Measurements from ENCODE around the gene KRT7.

The KRT7 gene

GRCh38 chr12:52216807-52217206 lies 16.2 kb upstream of the KRT7 start:
- H3K4me1 ChIP-seq (ENCODE audit: control insufficient read depth, low read length), result no peaks in the 10 kb centered on the region
- no peaks in the 10 kb centered on the region for H3K36me3 ChIP-seq (ENCODE audit: control insufficient read depth, low read length)
- H4K20me1 ChIP-seq (ENCODE audit: control insufficient read depth, insufficient read depth, low read depth, low read length), result peaks cover 3% of the 10 kb centered on the region; the same call in 1 of the 2 replicates
- H3K27me3 ChIP-seq (ENCODE audit: control insufficient read depth, low read length), result peaks cover 9% of the 10 kb centered on the region; the same call in 1 of the 2 replicates
- no peaks in the 10 kb centered on the region for H3K9me2 ChIP-seq (replicated peaks; ENCODE audit: control insufficient read depth, low read length)
- no peak overlapping the region for H3K27ac ChIP-seq (ENCODE audit: low read depth, low read length)
- H3K4me3 ChIP-seq (ENCODE audit: low read length), result no peak overlapping the region
- H3K4me2 ChIP-seq (ENCODE audit: low read length), result no peak overlapping the region
- H3F3A ChIP-seq (ENCODE audit: control insufficient read depth, insufficient read depth), result no peaks in the 10 kb centered on the region
- no peaks in the 10 kb centered on the region for H3K9me3 ChIP-seq (ENCODE audit: control insufficient read depth, insufficient read depth, low read length)
- no peak for TF ChIP-seq EZH2phosphoT487 (IDR thresholded peaks at IDR 0.05; ENCODE audit: borderline replicate concordance, low read length)
- TF ChIP-seq CTCF (IDR thresholded peaks at IDR 0.05; ENCODE audit: low read depth, low read length, poor library complexity, severe bottlenecking), result no peak
- H3K79me2 ChIP-seq (ENCODE audit: control insufficient read depth, low read length), result no peaks in the 10 kb centered on the region

- Histone ChIP-seq H3K36me3 (ENCODE audit: control insufficient read depth, low read length) (no peaks in the 10 kb centered on the region), H3K9me3 (ENCODE audit: control insufficient read depth, insufficient read depth, low read length) (no peaks in the 10 kb centered on the region), H3K27ac (ENCODE audit: low read depth, low read length) (no peak overlapping the region), H3K4me2 (ENCODE audit: low read length) (no peak overlapping the region), H3K4me3 (ENCODE audit: low read length) (no peak overlapping the region), H4K20me1 (ENCODE audit: control insufficient read depth, insufficient read depth, low read depth, low read length) (peaks cover 3% of the 10 kb centered on the region; the same call in 1 of the 2 replicates), H3K27me3 (ENCODE audit: control insufficient read depth, low read length) (peaks cover 10% of the 10 kb centered on the region), H3K9me2 (replicated peaks; ENCODE audit: control insufficient read depth, low read length) (no peaks in the 10 kb centered on the region), H3K79me2 (ENCODE audit: control insufficient read depth, low read length) (no peaks in the 10 kb centered on the region), H3F3A (ENCODE audit: control insufficient read depth, insufficient read depth) (no peaks in the 10 kb centered on the region), H3K4me1 (ENCODE audit: control insufficient read depth, low read length) (no peaks in the 10 kb centered on the region)
- TF ChIP-seq CTCF (IDR thresholded peaks at IDR 0.05; ENCODE audit: low read depth, low read length, poor library complexity, severe bottlenecking) (no peak), EZH2phosphoT487 (IDR thresholded peaks at IDR 0.05; ENCODE audit: borderline replicate concordance, low read length) (no peak)
Observed at GRCh38 chr12:52217223-52217622, 15.8 kb upstream of the KRT7 start.

- H4K20me1 ChIP-seq (ENCODE audit: control insufficient read depth, insufficient read depth, low read depth, low read length), result peaks cover 3% of the 10 kb centered on the region; the same call in 1 of the 2 replicates
- no peaks in the 10 kb centered on the region for H3F3A ChIP-seq (ENCODE audit: control insufficient read depth, insufficient read depth)
- no peak for TF ChIP-seq CTCF (IDR thresholded peaks at IDR 0.05; ENCODE audit: low read depth, low read length, poor library complexity, severe bottlenecking)
- TF ChIP-seq EZH2phosphoT487 (IDR thresholded peaks at IDR 0.05; ENCODE audit: borderline replicate concordance, low read length), result no peak
- no peaks in the 10 kb centered on the region for H3K79me2 ChIP-seq (ENCODE audit: control insufficient read depth, low read length)
- no peak overlapping the region for H3K4me3 ChIP-seq (ENCODE audit: low read length)
- no peaks in the 10 kb centered on the region for H3K9me2 ChIP-seq (replicated peaks; ENCODE audit: control insufficient read depth, low read length)
- no peaks in the 10 kb centered on the region for H3K9me3 ChIP-seq (ENCODE audit: control insufficient read depth, insufficient read depth, low read length)
- H3K27ac ChIP-seq (ENCODE audit: low read depth, low read length), result no peak overlapping the region
- H3K4me1 ChIP-seq (ENCODE audit: control insufficient read depth, low read length), result no peaks in the 10 kb centered on the region
- no peaks in the 10 kb centered on the region for H3K36me3 ChIP-seq (ENCODE audit: control insufficient read depth, low read length)
- no peak overlapping the region for H3K4me2 ChIP-seq (ENCODE audit: low read length)
- peaks cover 14% of the 10 kb centered on the region for H3K27me3 ChIP-seq (ENCODE audit: control insufficient read depth, low read length)
Observed at GRCh38 chr12:52218001-52218400, 15.0 kb upstream of the KRT7 start.
